Dedifferentiated amniotic fluid mesenchymal stem cell (primary cell): ENCODE data around the gene KIR3DL1.
"Not testable (repeated sequence)": the region's sequence is repeated elsewhere in the genome, so short reads cannot be mapped to it uniquely, and the experiment has no call there.

ENCODE experiments used
- DNase-seq: peaks from one replicate; pipeline ENCODE4 v3.0.0-alpha.2; 2016; ENCODE audit errors: extremely low spot score

The KIR3DL1 gene

GRCh38 chr19:54814571-54814970 is 1.7 kb upstream of the KIR3DL1 start:
- not testable (repeated sequence) for DNase-seq

- no peak for DNase-seq
Measured at GRCh38 chr19:54817670-54818536, 1.6 kb downstream of the KIR3DL1 start.

- DNase-seq = not testable (repeated sequence)
Measured at GRCh38 chr19:54824416-54824815, 8.1 kb downstream of the KIR3DL1 start.

- DNase-seq = not testable (repeated sequence)
Measured at GRCh38 chr19:54825326-54825725, 9.1 kb downstream of the KIR3DL1 start.

- DNase-seq = not testable (repeated sequence)
Measured at GRCh38 chr19:54828064-54828463, 11.8 kb downstream of the KIR3DL1 start.

GRCh38 chr19:54832496-54832895 is 16.2 kb downstream of the KIR3DL1 start, which contains the start of gene KIR2DS4:
Gene KIR2DS4 (plus strand): TSS chr19:54832676.
- not testable (repeated sequence) for DNase-seq

- not testable (repeated sequence) for DNase-seq
Measured at GRCh38 chr19:54835126-54835525, 18.9 kb downstream of the KIR3DL1 start.

GRCh38 chr19:54837522-54837921 is 21.3 kb downstream of the KIR3DL1 start:
- DNase-seq = not testable (repeated sequence)

GRCh38 chr19:54843171-54843570 is 26.9 kb downstream of the KIR3DL1 start:
- DNase-seq = not testable (repeated sequence)

GRCh38 chr19:54850061-54850640 is 33.9 kb downstream of the KIR3DL1 start, which contains the start of gene KIR3DL2:
Gene KIR3DL2 (plus strand): TSS chr19:54850443. CDS start chr19:54850476, 33 bp downstream.
- not testable (repeated sequence) for DNase-seq

- no peak for DNase-seq
Measured at GRCh38 chr19:54850930-54851329, 34.7 kb downstream of the KIR3DL1 start.

GRCh38 chr19:54851353-54851752 is 35.1 kb downstream of the KIR3DL1 start:
- DNase-seq = no peak

GRCh38 chr19:54855241-54855640 is 39.0 kb downstream of the KIR3DL1 start:
- not testable (repeated sequence) for DNase-seq

- not testable (repeated sequence) for DNase-seq
Measured at GRCh38 chr19:54858476-54858875, 42.2 kb downstream of the KIR3DL1 start.

GRCh38 chr19:54859421-54859820 is 43.2 kb downstream of the KIR3DL1 start:
- not testable (repeated sequence) for DNase-seq

GRCh38 chr19:54863459-54863858 is 47.2 kb downstream of the KIR3DL1 start:
- DNase-seq = not testable (repeated sequence)

GRCh38 chr19:54871696-54872095 is 55.4 kb downstream of the KIR3DL1 start:
- no peak for DNase-seq

- DNase-seq = no peak
Measured at GRCh38 chr19:54873990-54874389, 57.7 kb downstream of the KIR3DL1 start, which contains the start of gene FCAR. Gene FCAR (plus strand): TSS chr19:54874235. CDS start chr19:54874290, 55 bp downstream.

GRCh38 chr19:54875506-54875905 is 59.2 kb downstream of the KIR3DL1 start:
- no peak for DNase-seq

GRCh38 chr19:54877471-54877870 is 61.2 kb downstream of the KIR3DL1 start:
- DNase-seq = no peak
